GM18505 (cell line): ENCODE results near the gene ERI3.

ENCODE experiments used
- ATAC-seq: cut with Tn5 transposase; IDR thresholded peaks from one replicate; pipeline ENCODE4 v1.9.1; 2021; ENCODE audit not compliant: unreplicated experiment
- POLR2A ChIP-seq: IDR thresholded peaks from 4 replicates; pipeline ENCODE4 v1.6.1; 2011; ENCODE audit warnings: borderline replicate concordance; ENCODE audit not compliant: insufficient read depth, insufficient read length; ENCODE audit errors: extremely low read depth

Gene ERI3

DNA sequence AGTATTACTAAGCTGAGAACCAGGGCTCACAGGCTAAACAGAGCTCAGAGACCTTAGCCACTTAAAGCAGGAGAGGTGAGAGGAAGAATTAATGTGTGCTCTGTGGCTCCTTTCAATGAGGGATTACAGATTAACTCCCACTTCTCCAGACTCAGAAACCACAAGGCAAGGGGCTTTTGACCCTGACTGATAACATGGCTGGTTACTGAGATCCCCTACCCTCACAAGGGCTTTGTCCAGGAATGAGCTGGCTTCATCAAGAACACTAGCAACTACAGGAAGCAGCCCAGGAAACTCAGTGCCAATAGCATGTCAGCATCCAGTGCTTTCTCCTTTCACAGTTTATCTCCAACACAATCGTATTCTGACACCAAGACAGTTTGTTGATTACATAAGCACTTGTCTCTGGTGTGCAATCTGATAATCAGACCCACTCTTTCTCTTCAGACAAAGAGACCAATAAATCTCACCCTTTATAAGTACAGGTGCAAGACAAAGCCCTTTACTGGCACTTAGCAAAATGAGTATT, 38.8 kb downstream of the ERI3 start:
- no peak for ATAC-seq
- no peak for TF ChIP-seq POLR2A

DNA sequence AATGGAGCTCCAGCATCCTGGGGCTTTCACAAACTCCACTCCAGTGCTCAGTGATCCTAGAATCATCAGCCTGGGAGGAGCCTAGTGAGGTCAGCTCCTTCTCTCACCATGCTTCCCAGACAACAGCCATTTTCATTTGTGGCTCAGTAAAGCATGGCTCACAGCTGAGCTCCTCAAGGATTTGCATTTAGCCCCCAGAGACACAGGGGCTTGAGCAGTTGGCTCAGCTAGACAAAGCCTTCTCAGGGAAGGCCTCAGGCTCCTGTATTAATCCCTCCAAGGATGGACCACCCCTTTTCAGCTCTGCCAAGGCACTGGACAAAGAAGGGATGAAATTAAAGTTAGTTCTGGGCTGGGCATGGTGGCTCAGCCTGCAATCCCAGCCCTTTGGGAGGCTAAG, 39.5 kb downstream of the ERI3 start:
- ATAC-seq = no peak
- no peak for TF ChIP-seq POLR2A

DNA sequence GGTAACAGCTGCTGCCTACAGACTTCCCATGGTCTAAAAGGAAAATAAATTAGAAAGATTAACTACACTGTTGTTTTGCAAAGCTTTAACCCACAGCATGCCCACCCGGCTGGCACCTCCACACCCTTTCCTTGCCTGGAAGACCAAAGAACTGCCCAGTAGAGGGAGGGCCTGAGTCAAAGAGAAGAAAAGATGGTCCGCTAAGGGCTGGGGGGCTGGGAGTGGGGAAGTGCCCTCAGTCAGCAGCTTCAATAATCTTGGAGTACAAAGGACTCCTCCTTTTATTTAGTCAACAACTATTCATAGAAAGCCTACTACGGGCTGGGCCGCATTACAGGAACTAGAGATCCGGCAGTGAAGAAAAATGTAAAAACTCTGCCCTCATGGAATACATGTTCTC, 40.6 kb downstream of the ERI3 start:
- ATAC-seq = no peak
- TF ChIP-seq POLR2A = no peak

DNA sequence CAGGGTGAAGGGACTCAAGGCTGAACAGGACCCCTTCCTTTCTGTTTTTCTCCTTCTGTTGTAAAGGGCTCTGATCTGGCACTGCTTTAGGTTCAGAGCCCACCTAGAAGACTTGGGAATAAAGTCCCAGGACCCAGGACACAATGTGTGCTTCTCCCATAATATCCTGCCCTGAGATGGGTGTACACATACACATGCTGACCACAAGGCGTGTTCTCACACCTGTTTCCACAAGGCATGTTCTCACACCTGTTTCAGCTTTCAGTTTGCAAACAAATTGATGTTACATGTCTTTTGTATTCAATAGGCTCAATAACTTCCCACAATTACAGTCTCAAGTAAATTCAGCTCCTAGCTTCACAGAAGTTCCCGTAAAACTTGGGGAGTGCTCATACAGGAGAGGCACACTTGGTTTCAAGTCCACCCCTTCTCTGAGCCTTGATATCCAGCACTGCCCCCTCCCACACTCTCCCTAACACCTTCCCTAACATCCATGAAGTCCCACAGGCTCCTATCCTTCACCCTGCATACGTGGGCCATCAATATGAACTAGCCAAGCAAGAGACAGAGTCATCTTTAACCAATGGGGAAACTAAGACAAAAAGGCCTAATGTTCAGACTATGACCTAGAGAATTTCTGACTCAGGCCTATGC, 41.7 kb downstream of the ERI3 start:
- ATAC-seq = no peak
- no peak for TF ChIP-seq POLR2A

DNA sequence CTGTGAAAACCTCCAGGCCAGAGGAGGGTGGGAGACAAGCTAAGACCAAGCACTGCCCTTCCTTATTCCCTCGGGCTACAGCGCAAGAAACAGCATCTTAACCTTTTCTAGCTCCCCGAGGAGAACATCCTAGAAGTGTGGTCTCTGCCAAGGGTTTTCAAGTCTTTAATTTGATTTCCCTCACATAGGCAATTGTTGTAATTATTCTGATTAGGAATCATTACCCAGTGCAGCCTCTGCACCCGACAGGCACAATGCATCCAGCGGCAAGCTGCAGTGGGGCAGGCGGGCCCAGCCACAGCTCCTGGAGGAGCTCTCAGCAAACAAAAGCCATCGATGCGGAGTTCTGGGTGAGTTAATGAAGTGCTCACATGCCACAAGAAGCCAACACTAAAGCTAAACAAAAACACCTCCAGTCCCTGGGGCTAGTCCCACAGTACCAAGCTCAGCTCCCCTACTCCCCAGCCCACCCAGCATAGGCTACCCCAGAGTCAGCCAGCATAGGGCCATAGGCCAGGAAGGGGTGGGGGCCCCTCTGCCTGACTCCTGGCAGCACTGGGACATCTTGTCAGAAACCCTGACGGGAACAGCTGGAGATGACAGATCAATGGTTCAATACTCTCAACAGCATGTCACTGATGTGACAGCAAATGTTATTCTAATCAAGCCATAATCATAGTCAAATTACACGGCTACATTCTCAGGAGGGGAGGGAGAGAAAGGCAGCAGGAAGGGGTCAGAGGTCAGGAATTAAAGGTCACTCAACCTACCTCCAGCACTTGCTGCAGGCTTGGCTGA, 42.5 kb downstream of the ERI3 start:
- TF ChIP-seq POLR2A = no peak
- no peak for ATAC-seq

DNA sequence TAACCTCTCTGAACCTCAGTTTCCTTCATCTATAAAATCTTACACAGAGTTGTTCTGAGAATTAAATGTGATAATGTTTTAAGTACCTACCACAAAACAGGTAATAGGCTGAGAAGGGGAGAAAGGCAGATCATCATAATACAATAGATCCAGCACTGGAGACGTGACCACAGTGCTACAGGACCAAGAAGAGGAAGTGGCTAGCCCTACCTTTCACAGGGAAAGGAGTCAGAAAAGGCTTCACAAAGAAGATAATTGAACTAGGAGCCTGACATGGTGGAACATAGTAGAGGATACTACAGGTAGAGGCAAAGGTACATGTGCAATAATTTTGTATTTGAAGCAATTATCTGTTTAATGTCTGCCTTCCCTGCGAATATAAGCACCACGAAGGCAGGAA, 45.1 kb downstream of the ERI3 start:
- TF ChIP-seq POLR2A = no peak
- no peak for ATAC-seq

DNA sequence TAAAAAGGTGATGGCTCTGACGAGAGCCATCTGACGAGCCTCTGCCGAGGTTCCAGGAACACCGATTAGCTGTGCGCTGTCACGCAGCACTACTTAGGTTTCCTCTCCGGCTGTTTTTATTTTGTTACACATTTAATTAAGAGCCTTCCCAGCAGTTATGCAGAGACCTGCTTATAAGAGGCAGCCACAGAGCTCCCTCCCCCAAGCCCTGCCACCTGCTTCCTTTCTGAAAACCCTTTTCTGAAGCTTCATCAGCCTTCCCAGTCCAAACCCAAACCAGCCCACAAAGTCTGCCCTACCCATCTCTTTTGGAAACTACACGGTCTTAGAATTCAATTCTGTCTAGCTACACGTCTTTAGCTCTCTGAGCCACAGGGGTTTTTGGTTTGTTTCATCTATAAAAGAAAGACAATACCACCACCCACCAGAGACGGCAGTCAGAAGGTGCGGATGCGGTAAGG, 49.1 kb downstream of the ERI3 start:
- ATAC-seq = no peak

DNA sequence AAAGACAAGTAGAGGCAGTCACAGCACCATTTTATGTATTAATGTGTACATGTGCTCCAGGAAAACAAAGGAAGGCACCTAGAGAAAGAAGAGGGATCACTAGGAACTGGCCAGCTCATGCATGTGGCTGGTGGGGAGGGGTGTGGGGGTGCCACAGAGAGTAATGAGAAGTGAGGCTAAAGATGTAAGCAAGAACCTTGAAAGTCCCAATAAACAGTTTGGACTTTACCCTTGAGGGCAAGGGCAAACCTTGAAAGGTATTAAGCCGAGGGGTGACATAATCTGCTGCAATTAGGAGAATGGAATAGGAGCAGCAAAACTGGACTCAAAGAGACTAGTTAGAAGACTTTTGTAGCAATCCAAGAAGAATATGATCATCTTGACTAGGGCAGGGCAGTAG, 51.5 kb downstream of the ERI3 start:
- no peak for ATAC-seq
- TF ChIP-seq POLR2A = no peak

More for the DNA sequence above, 49.1 kb downstream of the ERI3 start:
- TF ChIP-seq POLR2A = no peak

DNA sequence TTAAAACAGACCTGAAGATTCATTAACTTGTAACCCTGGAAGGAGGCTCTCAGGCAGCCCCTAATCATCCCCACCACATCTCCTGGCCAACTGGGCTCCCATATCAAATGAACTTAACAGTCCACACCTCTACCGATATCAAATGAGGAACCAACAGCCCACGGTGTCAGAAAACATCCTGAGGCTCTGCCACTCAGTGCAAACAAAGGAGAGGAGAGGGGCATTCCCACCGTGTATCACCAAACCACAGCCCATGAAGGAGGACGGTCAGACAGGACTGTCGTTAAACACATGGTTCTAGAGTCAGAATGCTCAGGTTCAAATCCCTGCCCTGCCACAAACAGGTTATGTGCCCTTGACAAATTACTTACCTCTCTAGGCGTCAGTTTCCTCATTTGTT, 52.5 kb downstream of the ERI3 start:
- TF ChIP-seq POLR2A = no peak
- ATAC-seq = no peak

DNA sequence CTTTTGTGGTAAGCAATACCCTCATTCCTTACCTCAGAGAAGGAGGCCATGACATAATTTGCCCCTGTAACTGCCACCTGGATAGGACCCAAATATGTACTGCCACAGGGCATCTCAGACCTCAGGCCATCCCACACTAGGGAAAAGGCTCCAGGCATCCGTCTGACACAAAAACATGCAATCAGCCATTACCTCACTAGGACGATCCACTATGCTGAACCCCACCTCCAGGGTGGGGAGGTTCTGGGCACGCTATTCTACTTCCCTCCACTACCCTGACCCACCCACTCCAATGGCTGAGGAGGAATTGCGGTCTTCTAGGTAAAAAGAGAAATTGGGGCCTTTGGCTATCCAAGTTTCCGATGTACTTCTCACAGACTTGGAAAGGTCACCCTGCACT, 53.6 kb downstream of the ERI3 start:
- TF ChIP-seq POLR2A = no peak
- ATAC-seq = no peak

DNA sequence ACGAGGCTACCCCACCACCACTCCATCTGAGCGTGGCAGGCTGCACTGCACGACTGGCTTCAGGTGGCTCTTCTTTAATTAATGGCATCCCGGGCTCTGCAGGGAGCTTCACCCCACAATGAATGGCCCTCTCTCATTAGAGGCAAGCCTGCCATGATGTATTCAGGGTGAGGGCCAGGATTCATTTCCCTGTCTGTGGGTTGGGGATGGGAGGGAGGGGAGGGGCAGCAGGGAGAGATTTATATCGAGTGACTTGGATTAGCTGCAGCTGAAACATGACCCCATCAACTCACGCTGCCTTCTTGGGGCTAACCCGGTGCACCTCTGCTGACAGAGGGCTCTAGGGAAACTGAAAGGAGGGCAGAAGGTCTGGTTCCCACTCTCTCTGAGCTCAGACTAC, 54.2 kb downstream of the ERI3 start:
- no peak for ATAC-seq

DNA sequence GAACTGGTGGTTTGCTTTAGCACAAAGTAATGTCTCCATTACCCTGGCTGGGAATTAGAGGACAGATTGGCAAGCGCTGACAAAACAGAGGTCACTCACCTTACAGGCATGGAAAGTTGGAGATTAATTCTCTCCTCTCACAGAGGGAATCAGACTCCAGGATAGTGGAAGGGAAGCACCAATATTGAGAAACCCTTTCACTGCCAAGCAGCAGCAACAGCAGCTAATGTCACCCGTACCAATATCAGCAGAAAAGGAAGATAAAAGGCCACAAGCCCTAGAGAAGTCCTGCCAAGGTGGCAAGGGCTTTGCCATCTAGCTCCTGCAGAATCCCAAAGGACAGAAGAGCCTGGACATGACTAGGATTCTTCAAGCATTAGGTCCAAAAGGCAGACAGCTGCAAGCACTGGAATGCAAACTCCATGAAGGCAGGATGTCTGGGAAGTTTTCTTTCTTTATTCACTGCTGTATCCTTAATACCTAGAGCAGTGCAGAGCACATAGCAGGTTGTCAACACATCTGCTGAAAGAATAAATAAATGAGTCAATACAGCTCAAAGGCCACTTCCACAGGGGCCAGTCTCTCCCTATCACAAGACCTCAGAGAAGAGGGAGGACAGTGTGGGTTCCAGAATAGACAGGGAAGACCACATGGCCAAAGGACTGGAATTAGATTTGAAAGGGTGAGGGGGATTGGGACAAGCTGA, 57.2 kb downstream of the ERI3 start:
- no peak for ATAC-seq
- TF ChIP-seq POLR2A = no peak

More for the DNA sequence above, 54.2 kb downstream of the ERI3 start:
- no peak for TF ChIP-seq POLR2A

DNA sequence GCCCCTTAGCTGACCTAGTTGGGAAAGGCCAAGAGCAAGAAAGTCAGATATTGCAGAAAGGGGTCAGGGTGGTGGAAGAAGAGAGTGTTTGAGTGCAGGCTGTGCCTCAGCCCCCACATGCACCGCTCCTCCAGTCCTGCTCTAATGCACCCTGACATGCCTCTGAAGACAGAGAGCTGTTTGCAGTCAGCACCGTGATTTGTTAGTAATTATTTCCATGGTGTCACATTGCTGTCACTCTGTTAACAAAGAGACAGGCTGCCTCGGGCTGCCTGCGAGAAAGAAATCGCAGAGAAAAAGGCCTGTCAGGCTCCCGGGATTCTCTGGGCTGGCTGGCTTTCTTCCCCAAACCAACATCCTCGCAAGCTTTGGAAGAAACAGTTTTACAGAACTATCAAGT, 58.3 kb downstream of the ERI3 start:
- ATAC-seq = no peak

More for the DNA sequence above, 58.3 kb downstream of the ERI3 start:
- no peak for TF ChIP-seq POLR2A
